Activated T-cell treated with anti-CD3 and anti-CD28 coated beads for 48 hours (primary cell): ENCODE data around the gene CTCF.
"Not testable (repeated sequence)": the region's sequence is repeated elsewhere in the genome, so short reads cannot be mapped to it uniquely, and the experiment has no call there.

Source experiments
- DNase-seq: peaks from one replicate; pipeline ENCODE4 v3.0.0-alpha.2; 2020; ENCODE audit warnings: low read depth

CTCF gene

DNA sequence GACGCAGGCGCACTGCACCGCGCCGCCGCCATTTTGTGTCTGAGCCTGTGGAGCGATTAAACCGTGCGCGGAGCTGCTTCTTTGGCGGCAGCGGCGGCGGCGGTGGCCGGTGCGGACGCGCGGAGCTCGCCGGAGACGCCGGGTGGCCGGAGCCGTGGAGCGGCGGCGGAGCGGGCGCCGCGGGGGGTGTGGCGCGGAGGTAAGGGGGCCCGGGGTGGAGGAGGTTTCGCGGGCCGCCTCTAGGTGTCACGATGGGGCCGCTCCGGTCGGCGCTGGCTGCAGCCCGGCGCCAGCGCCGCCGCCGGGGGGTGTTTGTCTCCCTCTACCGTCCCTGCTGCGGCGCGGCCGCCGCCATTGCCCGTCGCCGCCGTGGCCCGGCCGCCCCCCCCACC, at the start of gene CTCF:
Gene CTCF, plus strand, starts transcription at position 1 of the 392 bp plus-strand sequence. CDS start 48,307 bp downstream, outside the sequence.
- DNase-seq: peak; percentile 83

GRCh38 chr16:67513892-67514291, 48.4 kb upstream of the CTCF start:
- not testable (repeated sequence) for DNase-seq

GRCh38 chr16:67514382-67514828, 47.9 kb upstream of the CTCF start:
- peak; percentile 69 for DNase-seq

DNA sequence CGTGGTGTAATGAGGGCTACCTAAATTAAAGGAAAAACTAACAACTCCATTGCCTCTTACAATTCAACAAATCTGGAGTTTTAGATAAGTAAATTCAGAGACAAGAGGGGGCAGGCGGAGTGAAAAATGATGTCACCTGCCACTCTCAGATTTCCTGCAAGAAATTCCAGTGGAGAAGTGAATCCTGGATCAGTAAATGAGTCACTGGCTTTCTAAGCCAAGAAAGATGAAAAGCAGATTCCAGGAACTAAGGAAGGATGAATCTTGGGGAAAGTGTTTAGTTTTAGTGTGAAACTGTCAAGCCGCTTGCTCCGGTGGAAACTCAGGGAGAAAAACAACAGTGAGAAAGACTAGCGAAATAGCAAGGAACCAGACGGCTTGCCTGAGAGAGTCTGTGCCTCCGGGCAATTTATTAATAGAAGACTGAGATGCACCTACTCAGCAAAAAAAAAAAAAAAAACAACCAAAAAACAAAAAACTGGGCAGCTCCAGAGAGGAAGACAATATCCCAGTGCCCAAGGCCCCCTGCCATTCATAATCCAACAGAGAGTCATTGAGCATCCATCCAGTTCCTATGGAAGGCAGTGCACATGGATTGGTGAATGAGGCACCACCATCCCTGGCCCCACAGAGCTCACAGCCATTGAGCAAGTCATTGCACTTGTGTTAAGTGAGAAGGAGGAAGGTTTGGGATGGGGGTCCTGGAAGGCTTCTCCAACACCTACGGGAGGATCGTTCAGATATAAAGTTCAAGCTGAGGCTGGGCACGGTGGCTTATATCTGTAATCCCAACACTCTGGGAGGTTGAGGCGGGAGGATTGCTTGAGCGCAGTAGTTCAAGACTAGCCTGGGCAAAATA, 45.8 kb upstream of the CTCF start:
- no peak for DNase-seq

DNA sequence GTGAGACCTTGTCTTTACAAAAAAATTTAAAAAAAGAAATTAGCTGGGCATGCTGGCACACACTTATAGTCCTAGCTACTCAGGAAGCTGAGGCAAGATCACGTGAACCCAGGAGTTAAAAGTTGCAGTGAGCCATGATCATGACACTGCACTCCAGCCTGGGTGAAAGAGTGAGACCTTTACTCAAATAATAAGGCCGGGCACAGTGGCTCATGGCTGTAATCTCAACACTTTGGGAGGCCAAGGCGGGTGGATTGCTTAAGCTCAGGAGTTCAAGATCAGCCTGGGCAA, 45.2 kb upstream of the CTCF start:
- DNase-seq: no peak

DNA sequence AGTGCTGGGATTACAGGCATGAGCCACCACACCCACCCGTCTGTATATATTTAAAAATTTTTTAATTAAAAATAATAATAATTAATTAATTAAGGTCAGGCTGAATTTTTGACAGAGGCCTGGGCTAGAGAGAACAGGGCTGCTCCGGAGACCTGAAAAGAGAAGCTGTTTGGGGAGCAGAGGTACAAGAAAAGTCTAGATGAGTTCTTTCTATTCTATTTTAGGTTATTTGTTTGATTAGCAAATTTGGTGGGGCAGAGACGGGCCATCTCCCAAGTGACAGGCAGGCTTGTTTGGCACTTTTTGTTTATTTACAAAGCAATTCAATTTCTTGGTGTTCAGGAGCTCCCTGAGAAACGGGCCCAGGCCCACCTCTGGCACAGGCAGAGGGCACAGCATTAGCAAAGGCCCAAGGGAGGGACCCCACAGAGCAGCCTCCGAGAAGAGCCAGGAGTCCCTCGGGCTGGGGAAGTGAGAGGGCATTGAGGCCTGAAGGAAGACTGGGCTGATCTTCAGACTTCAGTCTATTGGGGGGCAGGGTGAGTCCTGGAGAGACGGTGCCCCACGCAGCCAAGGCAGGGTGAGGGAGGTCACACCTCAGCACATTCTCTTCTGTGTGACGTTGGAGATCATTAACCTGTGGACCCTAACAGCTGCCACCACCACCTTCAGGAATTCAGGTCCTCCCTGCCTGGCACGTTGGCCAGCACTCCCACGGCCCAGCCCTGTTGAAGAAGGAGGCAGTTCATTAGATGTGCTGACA, 44.5 kb upstream of the CTCF start:
- no peak for DNase-seq

DNA sequence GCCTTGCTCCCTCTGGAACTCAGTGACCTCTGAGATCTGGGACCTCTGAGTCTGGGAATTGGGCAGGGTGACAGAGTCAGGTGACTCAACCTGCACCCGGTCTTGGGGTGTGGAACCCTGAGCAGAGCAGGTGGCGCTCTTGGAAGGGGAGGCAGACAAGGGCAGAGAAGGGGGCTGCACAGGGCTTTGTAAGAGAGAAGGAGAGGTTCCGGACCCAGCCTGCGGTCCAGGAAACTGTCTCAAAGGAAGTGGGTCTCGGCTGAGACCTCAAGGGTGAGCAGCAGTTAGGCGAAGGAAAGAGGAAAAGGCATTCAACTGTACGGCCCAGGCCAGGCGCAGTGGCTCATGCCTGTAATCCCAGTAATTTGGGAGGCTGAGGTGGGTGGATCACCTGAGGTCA, 43.6 kb upstream of the CTCF start:
- no peak for DNase-seq

GRCh38 chr16:67519242-67519641, 43.1 kb upstream of the CTCF start:
- DNase-seq: no peak

GRCh38 chr16:67521095-67521804, 41.1 kb upstream of the CTCF start:
- peak; percentile 94 for DNase-seq

DNA sequence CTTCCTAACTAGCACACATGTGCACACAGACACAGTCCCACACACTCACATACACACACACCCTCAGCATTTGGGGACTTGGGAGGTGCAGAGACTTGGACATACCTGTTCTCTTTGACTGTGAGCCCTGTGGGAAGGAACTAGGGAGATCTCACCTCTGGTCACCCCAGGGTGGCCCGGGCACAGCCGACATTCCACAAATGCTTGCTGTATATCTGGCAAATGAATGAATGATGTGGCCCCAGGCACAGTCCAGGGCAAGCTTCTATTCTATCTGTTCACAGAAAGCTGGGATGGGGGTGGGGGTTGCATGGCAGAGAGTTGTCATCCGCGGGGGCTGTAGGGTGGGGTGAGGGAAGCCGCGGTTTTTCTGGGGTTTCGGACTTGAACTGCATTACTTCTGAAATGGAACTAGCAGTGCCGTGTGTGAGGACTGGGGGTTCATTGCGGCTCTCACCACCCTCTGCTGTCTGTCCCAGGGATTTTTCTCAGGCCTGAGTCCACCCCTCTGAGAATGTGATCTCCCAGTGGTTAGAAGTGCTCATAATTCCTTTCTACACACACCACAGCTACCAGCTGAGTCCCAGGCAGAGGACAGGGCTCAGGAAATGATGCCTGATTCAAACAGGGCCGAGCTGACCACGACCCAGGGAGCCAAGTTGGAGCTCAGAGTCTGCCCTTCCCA, 37.0 kb upstream of the CTCF start:
- no peak for DNase-seq

GRCh38 chr16:67526149-67526791, 36.1 kb upstream of the CTCF start:
- DNase-seq: no peak

GRCh38 chr16:67528222-67528869, 34.0 kb upstream of the CTCF start, which contains the start of gene RIPOR1:
Gene RIPOR1 (plus strand): TSS chr16:67528829. CDS start chr16:67538447, 9,618 bp downstream.
- peak; percentile 48 for DNase-seq

DNA sequence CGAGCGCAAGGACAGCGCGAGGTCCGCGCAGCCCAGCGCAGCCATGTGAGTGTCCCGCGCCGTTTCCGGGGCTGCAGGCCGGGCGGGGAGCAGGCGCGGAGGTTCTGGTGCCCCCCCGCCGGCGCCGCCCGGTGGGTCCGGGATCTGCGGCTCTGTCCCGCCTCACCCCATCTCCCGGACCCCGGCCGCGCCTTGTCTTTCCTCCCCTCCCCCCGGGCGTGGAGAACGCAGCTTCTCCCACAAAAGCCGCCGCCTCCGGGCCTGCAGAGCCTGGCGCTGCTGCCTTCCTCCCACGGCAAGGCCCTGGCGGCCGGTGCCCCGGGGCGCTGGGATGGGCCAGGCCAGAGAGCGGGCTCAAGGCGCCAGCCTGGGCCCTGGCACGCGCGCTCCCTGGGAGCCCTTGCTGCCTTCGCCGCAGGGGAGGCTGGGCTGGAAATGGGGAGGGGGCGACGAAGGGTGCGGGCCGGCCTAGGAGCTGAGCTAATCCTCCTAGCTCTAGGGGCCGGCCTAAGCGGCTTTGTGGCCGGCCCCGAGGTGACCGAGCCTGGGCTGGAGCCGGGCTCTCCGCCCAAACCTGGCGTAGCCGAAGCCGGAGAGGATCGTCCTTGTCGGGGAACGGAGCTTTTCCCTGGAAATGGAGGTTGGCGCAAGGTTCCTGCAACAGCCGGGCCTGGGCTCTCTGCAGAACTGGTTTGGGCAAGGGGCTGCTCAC, 33.3 kb upstream of the CTCF start:
- no peak for DNase-seq

DNA sequence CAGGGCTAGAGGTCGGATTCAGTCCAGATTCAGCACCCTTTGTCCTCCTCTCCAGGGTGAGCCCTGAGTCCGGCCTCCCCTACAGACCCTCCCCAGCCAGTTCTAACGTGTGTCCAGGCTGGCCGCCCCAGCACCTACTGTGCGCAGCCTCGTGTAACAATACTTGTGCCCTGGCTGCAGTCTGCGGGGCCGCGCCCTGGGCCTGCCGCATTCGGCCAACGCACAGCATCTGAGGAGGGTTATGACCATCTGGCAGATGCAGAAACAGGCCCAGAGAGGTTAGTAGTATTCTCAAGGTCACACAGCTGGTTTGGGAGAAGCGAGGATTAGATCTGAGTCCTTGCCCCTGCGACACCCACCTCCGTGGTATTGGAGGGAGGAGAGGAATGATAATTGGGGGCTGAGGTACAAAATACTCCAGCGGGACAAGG, 32.7 kb upstream of the CTCF start:
- DNase-seq: no peak

DNA sequence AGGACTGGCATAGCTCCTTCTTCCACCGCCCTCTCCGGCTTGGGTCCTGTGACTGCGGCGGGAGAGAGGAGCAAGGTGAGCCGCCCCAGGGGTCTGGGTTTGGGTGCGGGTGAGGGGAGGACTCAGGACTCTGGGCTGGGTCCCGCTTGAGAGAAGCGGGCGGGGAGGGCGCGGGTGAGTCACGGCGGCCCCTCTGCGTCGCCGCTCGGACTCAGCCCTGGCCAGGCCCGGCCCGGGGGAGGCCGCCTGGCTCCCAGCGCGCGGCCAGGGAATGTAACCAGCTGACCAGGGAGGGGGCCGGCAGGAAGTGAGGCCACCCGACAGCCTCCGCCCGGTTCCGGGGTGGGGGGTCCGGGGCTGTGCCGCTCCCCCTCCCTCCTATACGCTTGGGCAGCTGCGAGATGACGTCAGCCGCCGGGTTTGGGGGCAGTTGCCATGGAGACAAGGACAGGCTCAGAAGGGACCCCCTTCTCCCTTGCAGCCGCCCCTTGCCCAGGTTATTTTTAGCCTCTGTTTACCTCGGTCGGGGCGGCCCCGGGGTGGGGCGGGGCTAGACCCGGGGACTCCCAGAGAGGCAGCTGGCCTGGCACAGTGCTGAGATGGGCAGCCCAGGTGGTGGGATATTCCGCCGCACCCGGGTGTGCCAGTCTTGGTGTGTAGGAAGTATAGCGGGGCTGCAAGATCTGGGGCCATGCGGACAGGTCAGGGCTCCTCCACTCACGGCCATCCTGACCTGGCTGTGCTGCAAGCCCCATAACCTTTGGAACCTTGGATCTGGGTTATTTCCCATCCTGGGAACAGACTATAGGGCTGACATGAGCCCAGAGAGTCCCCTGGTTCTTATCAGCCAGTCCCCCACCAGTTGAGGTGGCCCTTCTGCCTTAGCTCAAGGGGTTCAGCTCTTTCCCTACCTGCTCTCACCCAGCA, 32.0 kb upstream of the CTCF start:
- no peak for DNase-seq

- DNase-seq: no peak
These were observed 31.1 kb upstream of the CTCF start for GRCh38 chr16:67531247-67531646.

GRCh38 chr16:67533024-67533560, 29.2 kb upstream of the CTCF start:
- no peak for DNase-seq

GRCh38 chr16:67533987-67534386, 28.3 kb upstream of the CTCF start:
- DNase-seq: not testable (repeated sequence)

DNA sequence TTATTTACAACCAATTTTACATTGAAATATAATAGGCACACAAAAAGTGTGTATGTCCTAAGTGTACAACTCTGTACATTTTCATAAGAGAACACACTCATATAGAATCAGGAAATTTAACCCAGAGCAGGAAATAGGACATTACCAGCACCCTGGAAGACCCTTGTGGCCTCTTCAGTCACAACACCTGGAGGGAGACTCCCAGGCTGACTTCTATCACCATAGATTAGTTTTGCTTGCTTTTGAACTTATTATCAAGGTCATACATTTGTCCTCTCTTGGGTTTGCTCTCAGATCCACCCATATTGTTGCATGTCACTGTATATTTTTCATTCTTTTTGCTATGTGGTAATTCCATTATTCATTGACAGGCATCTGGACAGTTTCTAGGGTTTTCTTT, 27.9 kb upstream of the CTCF start:
- no peak for DNase-seq
